HCT116 (cell line): ENCODE results near the gene DNMT3A.

Source experiments
- ATF3 ChIP-seq: IDR thresholded peaks from 2 replicates; pipeline ENCODE4 v1.6.1; 2012
- CEBPB ChIP-seq: IDR thresholded peaks from 2 replicates; pipeline ENCODE4 v1.6.1; 2012; ENCODE audit warnings: low read depth
- CTCF ChIP-seq, 3 experiments: fragments of 200-600 bp in 1 of 3; sonication (generic) in 1 of 3; IDR thresholded peaks in 2 of 3; conservative IDR thresholded peaks in 1 of 3; 2 replicates each; pipeline ENCODE4 v1.5.1; 2012 to 2017; ENCODE audit warnings: low read depth in 2 of 3, low read length in 2 of 3, antibody characterized with exemption in 1 of 3, borderline replicate concordance in 1 of 3, control low read depth in 1 of 3, mild to moderate bottlenecking in 1 of 3, mixed read lengths in 1 of 3, mixed run types in 1 of 3, moderate library complexity in 1 of 3; ENCODE audit not compliant: insufficient read depth in 1 of 3
- EGR1 ChIP-seq: IDR thresholded peaks from 2 replicates; pipeline ENCODE4 v1.6.1; 2012; ENCODE audit warnings: low read depth
- EZH2 ChIP-seq: fragments of 200-600 bp; sonication (generic); IDR thresholded peaks from 2 replicates; pipeline ENCODE4 v1.6.1; 2017; ENCODE audit warnings: antibody characterized with exemption, mixed run types
- EZH2phosphoT487 ChIP-seq: fragments of 200-600 bp; IDR thresholded peaks from 2 replicates; pipeline ENCODE4 v1.6.1; 2018; ENCODE audit warnings: antibody characterized with exemption, borderline replicate concordance
- FOSL1 ChIP-seq: IDR thresholded peaks from 2 replicates; pipeline ENCODE4 v1.6.1; 2012; ENCODE audit warnings: low read depth
- POLR2A ChIP-seq: IDR thresholded peaks from 2 replicates; pipeline ENCODE4 v1.7.0; 2011; ENCODE audit warnings: borderline replicate concordance; ENCODE audit not compliant: insufficient read depth, insufficient read length; ENCODE audit errors: extremely low read depth
- POLR2AphosphoS5 ChIP-seq: IDR thresholded peaks from 2 replicates; pipeline ENCODE4 v1.6.1; 2011; ENCODE audit warnings: mild to moderate bottlenecking, low read depth, low read length, moderate library complexity
- RAD21 ChIP-seq: IDR thresholded peaks from 2 replicates; pipeline ENCODE4 v1.6.1; 2012; ENCODE audit warnings: low read depth, mild to moderate bottlenecking
- SIN3A ChIP-seq: IDR thresholded peaks from 2 replicates; pipeline ENCODE4 v1.6.1; 2012; ENCODE audit warnings: low read depth
- YY1 ChIP-seq: IDR thresholded peaks from 2 replicates; pipeline ENCODE4 v1.6.1; 2011; ENCODE audit warnings: low read length, low read depth, moderate library complexity, mild to moderate bottlenecking; ENCODE audit not compliant: insufficient replicate concordance; ENCODE audit errors: extremely low read depth
- ZNF274 ChIP-seq: fragments of 200-500 bp; sonication (Bioruptor generic); IDR thresholded peaks from 2 replicates; pipeline ENCODE4 v1.6.1; 2014; ENCODE audit warnings: mild to moderate bottlenecking, low read depth, low read length, inconsistent platforms
- TF ChIP-seq, protein P1 (sequence below): IDR thresholded peaks from 2 replicates; pipeline ENCODE4 v1.6.1; 2012; ENCODE audit warnings: low read depth

GRCh38 chr2:25324905-25325592 lies 16.7 kb downstream of the DNMT3A start:
- TF ChIP-seq CTCF (IDR thresholded peaks at IDR 0.05 in 2 of 3, conservative IDR thresholded peaks at IDR 0.05 in 1 of 3; ENCODE audit: borderline replicate concordance in 1 of 3, insufficient read depth in 1 of 3, low read depth in 2 of 3, low read length in 2 of 3): no peak
- no peak for TF ChIP-seq EZH2
- no peak for TF ChIP-seq EZH2phosphoT487
- TF ChIP-seq POLR2AphosphoS5: no peak
- no peak for TF ChIP-seq POLR2A
- TF ChIP-seq EGR1: no peak
- TF ChIP-seq CEBPB: no peak
- TF ChIP-seq RAD21: no peak
- no peak for TF ChIP-seq YY1
- TF ChIP-seq FOSL1: no peak
- TF ChIP-seq SIN3A: no peak
- TF ChIP-seq, protein P1, sequence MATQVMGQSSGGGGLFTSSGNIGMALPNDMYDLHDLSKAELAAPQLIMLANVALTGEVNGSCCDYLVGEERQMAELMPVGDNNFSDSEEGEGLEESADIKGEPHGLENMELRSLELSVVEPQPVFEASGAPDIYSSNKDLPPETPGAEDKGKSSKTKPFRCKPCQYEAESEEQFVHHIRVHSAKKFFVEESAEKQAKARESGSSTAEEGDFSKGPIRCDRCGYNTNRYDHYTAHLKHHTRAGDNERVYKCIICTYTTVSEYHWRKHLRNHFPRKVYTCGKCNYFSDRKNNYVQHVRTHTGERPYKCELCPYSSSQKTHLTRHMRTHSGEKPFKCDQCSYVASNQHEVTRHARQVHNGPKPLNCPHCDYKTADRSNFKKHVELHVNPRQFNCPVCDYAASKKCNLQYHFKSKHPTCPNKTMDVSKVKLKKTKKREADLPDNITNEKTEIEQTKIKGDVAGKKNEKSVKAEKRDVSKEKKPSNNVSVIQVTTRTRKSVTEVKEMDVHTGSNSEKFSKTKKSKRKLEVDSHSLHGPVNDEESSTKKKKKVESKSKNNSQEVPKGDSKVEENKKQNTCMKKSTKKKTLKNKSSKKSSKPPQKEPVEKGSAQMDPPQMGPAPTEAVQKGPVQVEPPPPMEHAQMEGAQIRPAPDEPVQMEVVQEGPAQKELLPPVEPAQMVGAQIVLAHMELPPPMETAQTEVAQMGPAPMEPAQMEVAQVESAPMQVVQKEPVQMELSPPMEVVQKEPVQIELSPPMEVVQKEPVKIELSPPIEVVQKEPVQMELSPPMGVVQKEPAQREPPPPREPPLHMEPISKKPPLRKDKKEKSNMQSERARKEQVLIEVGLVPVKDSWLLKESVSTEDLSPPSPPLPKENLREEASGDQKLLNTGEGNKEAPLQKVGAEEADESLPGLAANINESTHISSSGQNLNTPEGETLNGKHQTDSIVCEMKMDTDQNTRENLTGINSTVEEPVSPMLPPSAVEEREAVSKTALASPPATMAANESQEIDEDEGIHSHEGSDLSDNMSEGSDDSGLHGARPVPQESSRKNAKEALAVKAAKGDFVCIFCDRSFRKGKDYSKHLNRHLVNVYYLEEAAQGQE: no peak
- no peak for TF ChIP-seq ATF3
- no peak for TF ChIP-seq ZNF274
